ENCODE results near the gene CD96.
A peak's percentile ranks its signal among the peaks of the same experiment; 100 is the strongest.
"Not testable (repeated sequence)": the region's sequence is repeated elsewhere in the genome, so short reads cannot be mapped to it uniquely, and the experiment has no call there.

CD96 gene

DNA sequence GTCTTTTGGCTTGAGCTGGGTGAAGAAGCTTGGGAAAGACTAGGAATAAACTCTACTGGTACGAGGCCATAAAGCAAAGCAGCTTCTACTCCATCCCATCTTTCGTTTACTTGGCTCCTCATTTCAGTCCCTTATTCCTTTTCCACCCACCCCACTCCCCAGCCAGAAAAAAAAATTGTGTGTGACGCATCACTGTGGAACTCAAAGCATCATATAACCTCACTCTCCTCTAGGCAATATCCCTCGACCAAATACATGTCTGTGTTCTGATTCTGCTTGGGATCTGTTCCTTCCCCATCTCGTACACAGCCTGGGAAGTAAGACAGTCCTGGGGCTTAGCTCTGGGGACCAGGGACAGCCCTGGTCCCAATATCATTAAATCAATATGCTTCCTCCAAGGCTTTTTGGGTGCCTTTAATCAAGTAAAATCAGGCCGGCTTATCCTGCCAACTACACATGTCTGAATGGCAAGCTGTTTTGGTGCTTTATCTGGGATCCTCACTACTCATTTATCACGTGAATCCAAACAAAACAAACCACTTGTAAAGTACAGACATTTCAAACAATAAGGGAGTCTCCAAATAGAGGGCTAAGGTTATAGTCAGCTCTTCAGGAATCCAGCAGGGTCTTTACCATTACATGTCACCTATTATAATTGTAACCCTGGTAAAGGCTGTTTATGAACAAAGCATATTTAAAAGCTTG is 128.1 kb downstream of the CD96 start:
- TF ChIP-seq GATA1 (IDR thresholded peaks at IDR 0.05; ENCODE audit: low read depth, low read length): no peak
- TF ChIP-seq POLR2A (IDR thresholded peaks at IDR 0.05; ENCODE audit: low read length): no peak
- DNase-seq: peak; percentile 43 to 76

DNA sequence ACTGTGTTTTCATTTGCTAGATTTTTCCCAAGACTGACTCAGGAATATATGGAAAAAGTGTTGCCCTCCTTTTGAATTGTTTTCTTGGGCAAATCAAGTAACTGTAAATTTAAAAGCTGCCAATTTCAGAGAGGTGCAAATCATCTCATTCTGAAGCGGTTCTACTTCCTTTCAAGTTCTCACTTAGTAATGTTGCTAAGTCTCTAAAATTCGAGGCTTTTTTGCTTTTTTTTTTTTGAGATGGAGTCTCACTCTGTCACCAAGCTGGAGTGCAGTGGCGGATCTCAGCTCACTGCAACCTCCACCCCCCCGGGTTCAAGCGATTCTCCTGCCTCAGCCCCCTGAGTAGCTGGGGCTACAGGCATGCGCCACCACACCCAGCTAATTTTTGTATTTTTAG is 130.5 kb downstream of the CD96 start:
- DNase-seq: not testable (repeated sequence)

DNA sequence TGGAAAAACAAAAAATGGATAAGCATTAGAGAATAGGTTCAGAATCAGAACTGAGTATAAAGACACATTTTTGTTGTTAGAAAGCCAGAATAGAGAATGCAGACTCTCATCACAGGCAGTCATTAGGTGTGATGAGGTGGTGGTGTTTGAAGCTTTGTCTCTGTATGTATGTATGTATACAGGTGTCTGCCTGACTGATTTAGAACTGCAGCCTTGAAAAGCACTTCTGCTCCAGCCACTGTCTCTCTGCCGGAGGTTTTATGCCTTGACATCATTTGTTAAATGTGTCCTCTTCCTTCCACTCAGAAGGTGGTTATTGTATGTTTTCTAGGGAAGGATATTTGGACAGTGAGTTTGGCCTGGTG is 133.8 kb downstream of the CD96 start:
- no peak for TF ChIP-seq POLR2A (IDR thresholded peaks at IDR 0.05; ENCODE audit: low read length)
- no peak for TF ChIP-seq GATA1 (IDR thresholded peaks at IDR 0.05; ENCODE audit: low read depth, low read length)
- no peak for DNase-seq

DNA sequence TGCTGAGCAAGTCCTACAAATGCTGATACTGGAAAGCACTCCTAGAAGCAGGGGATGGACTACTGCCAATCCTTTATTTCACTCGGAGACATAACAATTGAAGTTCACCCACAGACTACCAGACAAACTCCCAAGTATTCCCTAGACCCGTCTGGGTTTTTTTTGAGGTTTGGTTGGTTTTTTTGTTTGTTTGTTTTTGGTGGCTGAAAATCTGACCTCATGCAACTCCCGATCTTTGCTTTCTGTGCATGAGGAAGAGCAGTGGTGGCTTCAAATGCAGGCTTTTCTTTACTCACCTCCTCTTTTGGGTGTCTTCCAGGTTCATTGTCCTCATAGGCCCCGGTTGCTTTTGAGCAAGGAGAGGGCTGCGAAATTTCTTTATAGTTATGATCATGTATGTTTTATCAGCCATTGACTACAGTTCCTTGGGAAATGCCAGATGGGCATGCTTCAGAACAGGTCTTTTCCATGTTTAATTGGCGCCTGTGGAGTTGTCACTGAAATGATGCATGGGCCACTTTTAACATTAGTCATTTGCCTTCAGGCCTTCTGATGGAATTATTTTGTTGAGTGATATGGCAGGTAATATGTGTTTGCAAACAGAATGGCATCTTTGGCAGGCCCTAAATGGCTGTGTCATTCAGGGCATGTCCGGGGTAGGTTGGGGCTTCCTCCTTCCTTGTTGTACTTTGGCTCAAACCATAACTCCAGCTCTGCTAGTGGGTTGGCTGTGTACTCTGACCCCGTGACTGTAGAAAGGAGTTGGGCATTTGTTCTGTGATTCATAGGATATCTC is 134.4 kb downstream of the CD96 start:
- no peak for DNase-seq

DNA sequence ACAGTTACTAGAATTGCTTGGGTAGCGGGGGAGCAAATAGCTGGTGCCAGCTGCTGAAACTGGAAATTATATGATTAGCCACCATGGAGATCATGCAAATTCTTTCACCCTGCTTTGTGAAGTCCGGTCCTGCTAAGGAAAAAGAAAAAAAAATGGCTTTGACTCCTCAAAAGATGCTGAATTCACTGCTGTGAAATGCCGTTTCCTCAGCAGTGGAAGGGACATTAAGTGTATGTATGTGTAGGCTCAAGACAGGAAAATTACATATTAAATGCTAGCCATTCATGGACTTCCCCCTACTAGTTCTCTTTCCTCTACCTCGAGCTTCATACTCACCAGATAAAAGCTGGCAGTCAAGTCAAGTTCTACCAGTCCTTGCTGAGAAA is 135.0 kb downstream of the CD96 start:
- DNase-seq: no peak
- TF ChIP-seq GATA1 (IDR thresholded peaks at IDR 0.05; ENCODE audit: low read depth, low read length) (no peak), POLR2A (IDR thresholded peaks at IDR 0.05; ENCODE audit: low read length) (no peak)

More for the DNA sequence above, 134.4 kb downstream of the CD96 start:
- TF ChIP-seq GATA1 (IDR thresholded peaks at IDR 0.05; ENCODE audit: low read depth, low read length) (no peak), POLR2A (IDR thresholded peaks at IDR 0.05; ENCODE audit: low read length) (no peak)

DNA sequence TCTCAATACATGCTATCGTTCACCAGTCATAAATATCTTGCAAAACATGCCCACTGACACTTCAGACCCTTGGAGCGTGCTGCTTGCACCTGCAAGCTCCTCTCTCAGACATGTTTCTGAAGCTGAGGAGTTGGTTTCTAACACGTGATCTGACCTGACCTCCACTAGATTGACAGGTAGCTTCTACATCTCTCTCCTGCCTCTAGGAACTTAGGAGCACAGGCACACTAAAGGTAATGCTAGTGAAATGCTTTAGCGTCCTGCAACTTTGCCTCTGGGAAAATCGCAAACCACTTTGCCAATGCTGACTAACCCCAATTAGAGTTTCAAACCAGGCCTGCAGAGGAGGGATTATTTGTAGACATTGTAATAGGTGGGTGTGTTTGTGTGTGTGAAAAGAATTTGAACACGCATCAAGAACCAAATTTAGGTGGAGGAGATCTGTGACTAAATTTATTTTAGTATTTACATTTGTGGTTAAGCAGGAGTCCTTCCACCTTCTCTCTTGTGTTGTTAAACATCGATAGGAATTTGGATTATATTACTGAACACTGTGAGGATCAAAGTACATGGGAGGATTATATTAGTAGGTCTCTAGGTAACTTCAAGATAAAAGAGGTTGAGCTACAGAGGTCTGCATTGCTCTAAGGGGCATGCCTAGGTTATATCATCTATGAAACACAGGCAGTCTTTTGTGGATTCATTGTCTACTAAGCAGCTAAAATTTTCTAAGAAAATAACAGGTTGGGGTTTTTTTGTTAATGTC is 139.8 kb downstream of the CD96 start:
- no peak for DNase-seq
- TF ChIP-seq POLR2A (IDR thresholded peaks at IDR 0.05; ENCODE audit: low read length) (no peak), GATA1 (IDR thresholded peaks at IDR 0.05; ENCODE audit: low read depth, low read length) (no peak)

DNA sequence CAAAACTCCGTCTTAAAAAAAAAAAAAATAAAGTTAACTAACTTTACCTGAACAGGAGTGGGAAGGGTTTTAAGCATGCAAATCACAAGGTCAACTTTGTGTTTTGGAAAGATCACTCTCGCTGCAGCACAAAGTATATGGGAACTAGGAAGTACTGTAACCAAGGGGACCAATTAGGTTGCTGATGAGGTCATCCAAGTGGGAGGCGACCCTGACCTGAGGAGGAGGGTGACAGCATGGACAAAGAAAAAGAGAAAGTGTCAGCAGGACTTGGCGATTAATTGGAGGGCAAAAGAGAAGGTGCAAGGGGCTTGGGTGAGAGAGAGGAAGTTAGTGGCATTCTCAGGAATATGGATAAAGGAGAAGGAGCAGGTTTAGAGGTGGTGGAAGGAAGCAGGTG is 142.6 kb downstream of the CD96 start:
- TF ChIP-seq GATA1 (IDR thresholded peaks at IDR 0.05; ENCODE audit: low read depth, low read length) (no peak), POLR2A (IDR thresholded peaks at IDR 0.05; ENCODE audit: low read length) (no peak)
- DNase-seq: no peak

DNA sequence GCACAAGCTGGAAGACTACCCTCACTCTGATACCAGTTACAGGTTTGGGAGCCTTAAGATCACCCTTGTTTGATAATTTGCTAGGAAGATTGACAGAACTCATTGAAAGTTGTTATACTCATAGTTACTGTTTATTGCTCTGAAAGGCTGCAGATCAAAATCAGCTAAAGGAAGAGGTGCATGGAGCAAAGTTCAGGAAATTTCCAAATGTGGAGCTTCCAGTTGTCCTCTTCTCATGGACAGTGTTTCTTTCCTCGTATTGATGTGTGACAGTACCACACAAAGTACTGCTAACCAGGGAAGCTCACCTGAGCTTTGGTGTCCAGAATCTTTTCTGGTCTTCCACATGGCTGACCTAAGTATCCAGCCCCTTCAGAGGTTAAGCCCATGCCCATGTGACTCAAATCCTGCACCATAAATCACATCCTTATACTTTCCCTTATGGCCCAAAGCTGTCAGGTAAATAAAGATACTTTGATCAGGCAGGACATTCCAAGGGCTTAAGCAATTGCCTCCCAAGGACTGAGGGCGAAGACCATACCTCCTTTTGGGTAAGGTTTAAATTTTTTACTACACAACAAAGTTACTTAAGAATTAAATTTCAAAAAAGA is 146.3 kb downstream of the CD96 start:
- TF ChIP-seq GATA1 (IDR thresholded peaks at IDR 0.05; ENCODE audit: low read depth, low read length): no peak
- no peak for TF ChIP-seq POLR2A (IDR thresholded peaks at IDR 0.05; ENCODE audit: low read length)
- no peak for DNase-seq

DNA sequence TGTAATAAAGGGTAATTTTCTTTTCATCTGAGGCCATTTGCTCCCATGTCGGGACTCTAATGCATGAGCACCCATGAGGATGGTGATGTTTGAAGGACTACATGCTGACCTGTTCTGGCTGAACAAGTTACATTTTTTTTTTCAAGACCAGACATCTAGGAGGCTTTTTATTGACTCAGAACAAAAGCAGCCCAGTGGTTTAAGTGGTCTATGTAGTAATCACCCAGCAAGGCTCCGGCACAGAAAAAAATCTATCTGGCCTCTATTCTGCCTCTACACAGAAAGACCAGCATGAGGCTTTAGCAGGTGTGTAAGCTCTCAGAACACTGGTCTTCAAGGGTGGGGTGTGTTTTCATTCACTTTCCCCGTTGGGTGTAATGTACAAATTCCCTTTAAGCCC is 148.2 kb downstream of the CD96 start:
- DNase-seq: no peak
- TF ChIP-seq POLR2A (IDR thresholded peaks at IDR 0.05; ENCODE audit: low read length): no peak
- TF ChIP-seq GATA1 (IDR thresholded peaks at IDR 0.05; ENCODE audit: low read depth, low read length): no peak

DNA sequence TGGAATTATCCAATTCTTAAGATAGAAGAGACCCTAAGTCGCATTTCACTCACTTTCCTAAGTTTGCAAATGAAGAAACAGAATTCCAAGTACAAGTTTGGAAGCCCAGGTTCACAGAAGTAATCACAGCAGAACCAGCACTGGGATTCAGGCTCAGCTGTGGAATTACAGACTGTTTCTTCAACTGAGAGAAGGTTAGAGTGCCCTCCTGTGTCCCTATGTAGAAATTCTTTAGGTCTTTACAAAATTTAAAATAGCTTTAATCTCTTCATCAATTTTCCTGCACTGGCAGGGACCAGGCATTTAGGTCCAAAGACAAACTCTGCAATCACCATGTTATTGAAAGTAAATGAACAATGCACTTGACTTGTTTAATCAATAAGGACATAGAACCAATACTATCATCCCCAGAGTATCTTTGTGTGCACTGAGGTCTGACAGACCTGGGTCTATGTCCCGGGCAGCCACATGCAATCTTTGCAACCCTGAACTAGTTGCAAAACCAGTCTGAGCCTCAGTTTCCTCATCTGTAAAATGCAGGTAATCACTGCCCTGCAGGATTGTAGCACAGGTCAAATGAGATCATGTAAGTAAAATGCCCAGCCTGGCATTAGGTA is 149.4 kb downstream of the CD96 start:
- TF ChIP-seq GATA1 (IDR thresholded peaks at IDR 0.05; ENCODE audit: low read depth, low read length): no peak
- no peak for TF ChIP-seq POLR2A (IDR thresholded peaks at IDR 0.05; ENCODE audit: low read length)
- DNase-seq: peak; percentile 21 to 32

DNA sequence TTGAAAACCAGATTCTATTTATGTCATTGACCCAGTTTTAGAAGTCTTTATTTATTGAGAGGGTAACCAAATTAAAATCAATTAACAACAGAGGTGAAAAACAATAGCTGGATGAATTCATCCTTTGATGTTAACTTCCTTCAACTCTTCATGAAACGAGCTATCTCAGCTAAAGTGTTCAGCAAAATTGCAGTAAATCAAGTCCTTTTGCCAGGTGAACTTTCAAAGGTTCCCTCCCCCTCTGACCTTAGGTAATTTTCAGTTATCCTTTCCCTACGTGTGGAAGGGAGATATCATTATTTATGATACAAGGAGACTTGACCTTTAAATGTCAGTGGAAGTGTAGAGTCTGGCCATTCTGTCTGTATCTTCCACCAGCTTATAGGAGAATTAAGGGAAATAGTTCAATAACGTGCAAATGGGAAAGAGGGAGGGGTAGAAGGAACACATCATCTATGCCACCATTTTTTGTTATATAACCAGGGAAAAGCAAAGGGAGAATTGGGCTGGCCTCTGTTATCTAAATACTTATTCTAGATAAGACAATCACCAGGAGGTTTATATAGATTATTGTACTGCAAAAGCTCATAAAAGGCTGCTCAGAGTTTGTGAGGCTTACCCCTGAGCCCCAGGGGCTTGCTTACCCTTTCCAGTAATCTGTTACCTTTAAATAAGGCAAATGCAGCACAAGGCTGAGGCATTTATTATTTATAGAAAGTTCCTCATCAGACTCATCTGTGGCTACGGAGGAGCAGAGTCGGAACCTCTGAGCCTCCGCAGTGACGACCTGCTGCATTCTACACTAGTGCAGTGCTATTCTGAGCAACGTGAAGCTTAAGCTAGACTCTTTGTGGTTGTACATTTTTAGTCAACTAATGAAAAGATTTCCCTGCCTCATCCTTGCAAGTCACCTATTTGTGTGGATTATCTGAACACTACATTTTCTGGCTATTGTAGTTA is 150.9 kb downstream of the CD96 start:
- DNase-seq: peak in 1 of 2 experiments; percentile 7
- TF ChIP-seq POLR2A (IDR thresholded peaks at IDR 0.05; ENCODE audit: low read length) (no peak), GATA1 (IDR thresholded peaks at IDR 0.05; ENCODE audit: low read depth, low read length) (no peak)

DNA sequence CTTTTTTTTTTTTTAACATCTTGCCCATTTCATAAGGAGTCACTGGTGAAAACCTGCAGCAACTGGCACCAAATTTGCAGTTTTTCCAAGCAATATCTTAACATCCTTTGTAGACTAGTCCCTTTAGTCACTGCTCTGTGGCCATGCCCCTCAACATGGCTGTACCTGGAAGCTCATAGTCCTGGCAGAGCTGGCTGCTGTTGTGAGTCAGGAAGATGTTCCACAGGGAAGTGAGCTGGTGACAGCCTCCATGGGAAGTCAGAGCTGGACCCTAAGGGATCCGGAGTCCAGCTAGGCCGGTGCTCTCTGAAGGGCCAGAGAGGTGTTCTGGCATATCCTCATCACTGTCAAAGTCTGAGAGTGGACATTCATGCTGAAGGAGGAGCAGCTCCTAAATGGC is 152.5 kb downstream of the CD96 start:
- no peak for DNase-seq
- TF ChIP-seq POLR2A (IDR thresholded peaks at IDR 0.05; ENCODE audit: low read length): no peak
- TF ChIP-seq GATA1 (IDR thresholded peaks at IDR 0.05; ENCODE audit: low read depth, low read length): no peak
